Esophagus squamous epithelium (tissue), 4 donors: ENCODE results near the gene VWA8.

Experiments
- POLR2A ChIP-seq, 4 donors: fragments of 450-650 bp; IDR thresholded peaks; one replicate each; pipeline ENCODE4 v1.6.1; 2017; ENCODE audit warnings: antibody characterized with exemption in 4 of 4, mild to moderate bottlenecking in 4 of 4, moderate library complexity in 3 of 4
- TF ChIP-seq, protein P1 (sequence below), 6 experiments: fragments of 450-650 bp in 4 of 6; fragments of 200-600 bp in 2 of 6; sonication (generic) in 2 of 6; IDR thresholded peaks; one replicate each; pipeline ENCODE4 v1.5.1; 2016 to 2019; ENCODE audit warnings: antibody characterized with exemption in 6 of 6, mild to moderate bottlenecking in 4 of 6, moderate library complexity in 4 of 6

DNA sequence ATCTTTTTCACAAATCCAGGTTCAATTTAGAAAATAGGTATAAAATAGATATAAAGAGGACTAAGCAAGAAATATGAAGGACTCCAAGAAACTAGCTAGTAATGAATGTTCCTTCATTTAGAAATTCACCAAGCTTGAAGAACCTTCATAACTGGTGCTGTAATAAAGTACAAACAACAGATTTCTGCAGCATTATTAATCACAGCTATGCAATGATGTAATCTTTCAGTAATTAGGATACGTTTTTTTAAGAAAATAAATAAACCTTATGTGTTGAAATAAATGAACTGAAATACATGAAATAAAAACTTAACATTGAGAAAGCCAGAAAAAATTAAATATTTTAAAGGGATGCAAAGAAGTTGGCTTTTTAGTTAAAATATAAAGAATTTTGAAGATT lies 267.5 kb downstream of the VWA8 start:
- TF ChIP-seq, protein P1, sequence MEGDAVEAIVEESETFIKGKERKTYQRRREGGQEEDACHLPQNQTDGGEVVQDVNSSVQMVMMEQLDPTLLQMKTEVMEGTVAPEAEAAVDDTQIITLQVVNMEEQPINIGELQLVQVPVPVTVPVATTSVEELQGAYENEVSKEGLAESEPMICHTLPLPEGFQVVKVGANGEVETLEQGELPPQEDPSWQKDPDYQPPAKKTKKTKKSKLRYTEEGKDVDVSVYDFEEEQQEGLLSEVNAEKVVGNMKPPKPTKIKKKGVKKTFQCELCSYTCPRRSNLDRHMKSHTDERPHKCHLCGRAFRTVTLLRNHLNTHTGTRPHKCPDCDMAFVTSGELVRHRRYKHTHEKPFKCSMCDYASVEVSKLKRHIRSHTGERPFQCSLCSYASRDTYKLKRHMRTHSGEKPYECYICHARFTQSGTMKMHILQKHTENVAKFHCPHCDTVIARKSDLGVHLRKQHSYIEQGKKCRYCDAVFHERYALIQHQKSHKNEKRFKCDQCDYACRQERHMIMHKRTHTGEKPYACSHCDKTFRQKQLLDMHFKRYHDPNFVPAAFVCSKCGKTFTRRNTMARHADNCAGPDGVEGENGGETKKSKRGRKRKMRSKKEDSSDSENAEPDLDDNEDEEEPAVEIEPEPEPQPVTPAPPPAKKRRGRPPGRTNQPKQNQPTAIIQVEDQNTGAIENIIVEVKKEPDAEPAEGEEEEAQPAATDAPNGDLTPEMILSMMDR (IDR thresholded peaks at IDR 0.05) = no peak
- no peak for TF ChIP-seq POLR2A (IDR thresholded peaks at IDR 0.05)
